T-helper 2 cell (primary cell): ENCODE measurements around the gene RNF150.

ENCODE experiments used
- DNase-seq, 5 experiments: peaks; one replicate each; pipeline versions ENCODE4 v3.0.0 to v3.0.0-alpha.2; 2012 to 2022

The RNF150 gene

DNA sequence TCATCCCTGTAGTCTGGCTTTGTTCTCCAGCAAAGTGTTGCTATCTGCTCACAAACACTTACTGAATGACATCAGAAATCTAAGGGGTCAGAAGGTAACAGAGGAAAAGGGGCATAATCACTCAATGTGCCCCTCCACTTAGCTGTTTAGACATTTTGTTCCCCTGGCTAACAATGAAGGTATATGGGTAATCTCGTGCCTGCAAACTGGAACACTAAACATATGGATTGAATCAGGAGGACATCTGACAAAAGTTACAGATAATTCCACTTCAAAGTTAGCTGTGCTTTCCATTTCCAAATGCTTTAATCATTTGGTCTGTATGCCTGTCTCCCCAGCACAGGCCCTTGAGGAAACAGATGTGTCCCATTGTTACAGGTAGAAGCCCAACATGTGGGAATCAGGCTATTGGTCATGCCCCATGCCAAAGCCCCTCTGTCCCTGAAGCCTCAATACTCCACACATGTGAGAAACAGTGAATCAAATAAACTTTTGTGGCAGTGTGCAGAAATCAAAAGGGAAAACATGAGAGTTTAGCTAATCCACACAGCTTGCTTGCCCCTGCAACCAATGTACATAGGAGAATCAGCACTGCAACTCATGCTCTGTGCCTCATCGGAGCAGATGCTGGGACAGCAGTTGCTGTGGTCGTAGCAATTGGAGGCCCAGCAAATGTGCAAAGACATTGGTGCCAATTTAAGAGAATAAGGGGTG, 111.7 kb downstream of the RNF150 start:
- no peak for DNase-seq

DNA sequence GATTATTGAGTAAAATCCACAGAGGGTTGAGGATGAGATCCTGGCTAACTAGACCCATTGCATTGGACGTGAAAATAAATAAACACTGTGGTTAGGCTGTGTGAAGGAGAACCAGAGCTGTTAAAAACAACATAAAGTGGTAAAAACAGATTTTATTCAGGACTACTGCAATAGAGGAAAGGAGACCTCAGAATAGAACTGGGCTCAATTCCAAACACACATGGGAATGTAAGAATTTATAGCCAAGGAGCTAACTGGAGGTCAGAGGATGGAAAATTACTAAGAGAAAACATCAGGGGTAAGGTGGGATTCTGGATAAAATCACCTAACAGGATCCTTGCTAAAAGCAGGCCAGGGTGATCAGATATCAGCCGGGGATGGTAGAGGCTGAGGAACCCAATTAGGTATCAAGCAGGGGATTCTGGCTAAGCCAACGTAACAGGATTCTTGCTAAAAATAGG, 112.4 kb downstream of the RNF150 start:
- DNase-seq = no peak

DNA sequence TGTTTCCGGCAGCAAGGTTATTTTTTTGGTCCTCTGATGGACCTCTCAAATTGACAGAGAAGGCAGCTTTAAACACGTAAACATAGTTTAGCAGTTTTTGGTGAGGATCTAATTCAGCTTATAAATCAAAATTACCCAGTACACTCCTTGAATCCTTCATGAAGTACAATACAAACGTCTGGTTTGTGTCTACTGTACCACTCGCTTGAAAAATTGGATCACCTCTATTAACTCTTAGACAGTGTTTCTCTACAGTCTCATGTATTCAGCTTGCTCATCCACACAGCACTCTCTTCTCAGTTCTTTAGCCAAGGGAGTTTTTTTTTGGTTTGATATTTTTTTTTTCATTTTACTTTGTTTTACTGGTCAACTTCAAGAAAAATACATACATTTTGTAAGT, 113.5 kb downstream of the RNF150 start:
- DNase-seq = no peak

DNA sequence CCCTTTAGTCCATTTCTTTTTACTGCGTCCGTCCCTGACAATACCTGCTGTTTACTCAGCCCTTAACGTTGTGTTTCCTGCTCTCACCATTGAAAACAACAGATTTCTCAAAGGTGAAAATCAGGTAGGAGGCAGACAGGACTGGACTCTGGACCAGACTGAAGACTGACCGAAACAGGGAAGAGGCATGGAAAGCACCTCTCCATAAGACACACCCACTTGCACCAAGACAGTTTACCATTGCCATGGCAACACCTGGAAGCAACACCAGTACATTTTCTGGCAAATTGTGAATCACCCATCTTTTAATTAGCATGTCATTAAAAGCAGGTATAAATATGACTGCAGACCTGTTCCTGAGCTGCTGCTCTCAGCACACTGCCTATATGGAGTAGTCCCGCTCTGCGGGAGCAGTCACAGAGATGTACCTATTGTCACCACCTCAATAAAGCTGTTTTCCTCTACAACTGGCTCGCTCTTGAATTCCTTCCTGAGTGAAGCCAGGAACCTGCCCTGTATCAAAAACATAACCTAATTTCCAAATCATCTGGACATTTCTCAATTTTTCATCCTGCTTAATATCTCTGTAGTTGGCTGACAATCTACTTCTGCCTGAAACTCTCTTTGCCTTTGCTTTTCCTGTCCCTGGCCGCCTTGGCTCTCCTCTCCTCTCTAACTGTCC, 117.0 kb downstream of the RNF150 start:
- DNase-seq = no peak

DNA sequence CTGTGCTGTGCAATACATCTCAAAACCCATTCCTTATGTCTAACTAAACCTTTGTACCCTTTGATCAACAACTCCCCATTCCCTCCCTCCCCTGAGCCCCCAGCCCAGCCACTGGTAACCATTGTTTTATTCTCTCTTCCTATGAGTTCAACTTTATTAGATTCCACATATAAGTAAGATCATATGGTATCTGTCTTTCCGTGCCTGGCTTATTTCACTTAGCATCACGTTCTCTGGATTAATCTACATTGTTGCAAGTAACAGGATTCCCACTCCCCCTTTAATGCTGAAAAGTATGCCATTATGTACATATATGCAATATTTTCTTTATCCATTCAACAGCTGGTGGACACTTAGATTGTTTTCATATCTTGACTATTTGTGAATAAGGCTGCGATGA, 119.4 kb downstream of the RNF150 start:
- DNase-seq = no peak

DNA sequence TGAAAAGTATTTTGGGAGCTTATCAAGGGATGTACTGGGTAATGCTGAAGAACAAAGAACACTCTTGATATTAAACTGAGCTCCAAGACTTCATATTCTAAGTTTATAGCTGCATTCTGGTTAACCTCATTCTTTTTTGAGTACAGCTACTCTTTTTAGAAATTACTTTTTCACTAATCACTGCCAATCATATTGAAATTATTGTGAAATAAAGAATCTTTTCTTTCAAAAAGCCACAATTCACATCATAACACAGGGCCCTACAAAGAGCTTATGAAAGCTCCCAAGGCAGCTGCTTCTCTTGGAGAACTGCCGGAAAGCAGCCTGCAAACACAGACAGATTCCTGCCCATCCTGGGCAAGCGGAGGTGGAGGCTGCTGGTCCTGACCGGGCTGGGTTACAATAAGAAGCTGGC, 121.4 kb downstream of the RNF150 start:
- no peak for DNase-seq

DNA sequence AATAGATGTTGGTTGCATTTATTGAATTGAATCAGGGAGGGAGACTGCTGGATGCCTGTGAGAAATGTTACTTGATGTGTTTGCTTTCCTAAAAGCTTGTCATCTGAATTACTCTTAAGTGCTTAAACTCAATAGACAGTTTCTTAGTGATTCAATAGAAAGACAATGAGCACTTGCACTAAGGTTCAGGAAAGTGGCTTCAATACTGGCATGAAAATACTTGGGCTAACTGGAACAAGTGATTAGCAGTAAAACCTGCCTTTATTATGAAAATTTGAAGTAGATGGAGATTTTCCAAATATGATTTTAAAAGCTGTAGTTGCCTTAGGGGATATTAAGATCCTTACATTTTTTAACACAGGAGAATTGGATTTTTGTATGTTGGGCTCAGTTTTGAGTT, 123.3 kb downstream of the RNF150 start:
- DNase-seq = no peak

DNA sequence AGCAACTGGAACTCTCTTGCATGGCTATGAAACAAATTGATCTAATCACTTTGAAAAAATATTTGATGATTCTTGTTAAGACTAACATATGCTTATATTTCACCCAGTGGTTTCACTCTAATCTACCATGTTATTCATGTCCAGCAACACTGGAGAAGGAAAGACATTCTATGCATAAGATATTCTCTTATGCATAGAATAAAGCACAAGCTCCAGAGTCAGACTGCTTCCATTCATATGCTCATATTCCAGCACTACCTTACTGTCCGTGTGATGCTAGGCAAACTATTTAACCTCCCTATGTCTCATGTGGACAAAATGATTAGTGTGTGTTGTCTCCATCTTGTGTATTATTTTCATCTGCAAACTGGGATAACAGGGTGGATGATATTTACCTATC, 124.1 kb downstream of the RNF150 start:
- no peak for DNase-seq

DNA sequence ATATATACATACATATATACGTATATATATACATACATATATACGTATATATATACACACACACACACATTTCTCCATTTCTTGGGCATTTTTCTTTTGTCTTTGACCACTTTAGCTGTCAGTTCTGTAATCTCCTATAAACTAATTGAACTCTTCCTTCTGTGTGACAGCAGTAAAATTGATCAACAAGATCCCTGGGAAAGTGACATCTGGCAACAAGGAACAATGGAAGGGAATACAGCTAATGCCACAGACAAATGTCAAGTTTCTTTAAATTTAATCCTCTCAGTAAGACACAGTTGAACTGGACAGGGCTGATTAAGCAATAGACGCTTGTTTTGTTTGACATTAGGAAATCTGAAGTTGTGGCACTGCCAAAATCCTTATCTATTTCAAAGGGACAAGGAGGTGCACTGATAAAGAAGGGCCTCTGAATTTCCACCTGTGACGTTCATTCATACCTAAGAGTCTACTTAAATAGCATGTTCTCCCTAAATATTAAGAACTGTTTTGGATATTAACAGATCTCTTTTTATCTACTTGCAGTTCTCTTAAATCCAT, 126.9 kb downstream of the RNF150 start:
- no peak for DNase-seq

DNA sequence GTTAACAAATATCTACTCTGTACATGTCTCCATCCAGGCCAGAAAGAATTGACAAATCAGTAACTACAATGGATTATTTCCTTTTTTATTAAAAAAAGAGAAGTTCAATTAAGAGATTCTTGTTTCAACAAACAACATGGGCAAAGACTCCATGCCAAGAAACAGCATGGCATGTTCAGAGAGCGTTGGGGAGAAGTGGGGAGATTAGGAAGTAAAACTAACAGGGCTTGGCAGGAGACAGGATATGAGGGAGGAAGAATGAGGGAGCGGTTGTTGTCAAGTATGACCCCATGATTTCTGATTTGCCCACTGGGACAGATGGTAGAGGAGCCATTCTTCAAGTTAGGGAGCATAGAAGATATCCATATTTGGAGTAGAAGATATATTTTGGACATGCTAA, 128.4 kb downstream of the RNF150 start:
- no peak for DNase-seq

DNA sequence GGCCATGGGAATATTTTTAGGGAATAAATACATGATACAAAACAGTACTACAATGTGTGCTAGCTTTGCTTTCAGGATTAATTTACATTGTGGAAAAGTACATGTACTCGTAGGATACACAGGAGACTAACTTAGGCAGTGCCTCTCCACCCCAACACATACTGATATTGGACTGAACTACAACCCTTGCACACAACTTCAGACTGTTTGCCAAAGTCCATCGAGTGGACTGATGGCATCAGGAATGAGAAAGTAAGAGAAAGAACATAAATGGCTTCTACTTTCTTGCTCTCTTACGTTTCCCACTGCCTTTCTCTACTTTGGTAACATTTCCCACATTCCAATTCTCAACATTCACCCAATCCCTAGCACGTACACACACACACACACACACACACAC, 130.1 kb downstream of the RNF150 start:
- DNase-seq = no peak

DNA sequence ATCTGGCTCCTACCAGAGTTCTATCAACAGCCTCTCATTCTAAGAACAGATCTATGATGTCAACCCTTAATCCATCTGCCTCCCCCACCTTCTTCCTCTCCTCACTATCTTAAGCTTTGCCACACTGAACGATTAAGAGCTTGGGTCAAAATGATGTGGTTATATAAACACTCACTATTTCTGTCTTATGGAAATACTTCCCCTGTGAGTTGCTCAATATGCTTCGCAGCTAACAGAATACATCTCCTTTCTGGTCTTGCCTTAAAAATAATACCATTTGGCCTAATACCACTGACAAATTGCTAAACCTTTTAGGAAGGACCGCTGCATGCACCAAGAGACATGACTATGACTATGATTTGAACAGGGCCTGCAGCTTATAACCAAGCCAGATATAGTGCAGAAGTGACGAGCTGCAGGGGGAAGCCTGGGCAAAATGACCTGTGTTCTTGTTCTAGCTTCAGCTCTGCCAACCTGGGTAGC, 130.9 kb downstream of the RNF150 start:
- DNase-seq = no peak

DNA sequence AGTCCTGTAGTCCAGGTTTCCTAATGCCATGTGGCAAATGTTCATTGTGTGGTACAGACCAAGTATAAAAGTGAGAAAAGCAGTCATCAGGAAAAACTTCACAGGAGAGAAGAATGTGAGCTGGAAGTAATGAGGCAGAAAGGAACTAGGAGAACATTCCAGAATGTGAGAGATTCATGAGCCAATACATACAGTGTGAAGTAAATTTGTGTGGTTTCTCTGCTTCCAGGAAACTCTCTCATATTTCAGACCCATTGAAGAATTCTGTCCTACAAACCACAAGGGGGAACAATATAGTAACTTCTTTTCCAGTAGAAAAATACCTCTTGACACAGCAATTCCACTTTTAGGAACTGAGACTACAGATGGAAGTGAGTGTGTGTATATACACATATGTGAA, 136.5 kb downstream of the RNF150 start:
- DNase-seq = no peak

DNA sequence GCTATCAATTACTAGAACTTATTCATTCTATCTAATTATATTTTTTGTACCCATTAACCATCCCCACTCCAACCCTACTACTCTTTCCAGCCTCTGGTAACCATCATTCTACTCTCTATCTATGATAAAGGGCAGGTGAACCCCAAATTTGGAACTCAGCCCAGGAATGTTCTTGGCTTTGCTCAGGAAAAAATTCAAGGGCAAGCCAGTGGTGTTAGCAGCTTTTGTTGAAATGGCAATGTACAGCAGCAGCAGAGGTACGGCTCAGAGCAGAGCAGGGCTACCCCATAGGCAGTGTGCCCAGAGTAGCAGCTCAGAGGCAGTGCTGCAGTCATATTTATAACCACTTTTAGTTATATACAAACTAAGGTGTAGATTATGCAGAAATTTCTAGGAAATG, 138.2 kb downstream of the RNF150 start:
- no peak for DNase-seq

DNA sequence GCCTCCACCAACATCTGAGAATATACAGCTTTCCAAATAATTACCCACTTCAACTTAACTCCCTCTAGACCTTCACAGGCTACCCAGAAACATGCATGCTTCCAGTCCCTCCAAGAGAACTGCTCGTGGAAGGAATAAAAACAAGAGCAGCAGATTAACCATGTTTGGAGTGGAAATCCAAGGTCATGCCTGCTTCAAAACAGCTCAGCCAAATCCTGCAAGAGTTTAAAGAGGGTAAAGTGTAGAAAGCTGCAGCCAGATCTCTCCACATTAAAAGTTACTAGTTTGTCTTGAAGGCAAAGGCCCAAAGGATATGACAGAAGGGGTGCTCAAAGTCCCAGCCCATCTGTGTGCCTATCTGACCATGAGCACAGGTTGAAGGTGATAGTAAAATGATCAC, 139.3 kb downstream of the RNF150 start:
- no peak for DNase-seq

DNA sequence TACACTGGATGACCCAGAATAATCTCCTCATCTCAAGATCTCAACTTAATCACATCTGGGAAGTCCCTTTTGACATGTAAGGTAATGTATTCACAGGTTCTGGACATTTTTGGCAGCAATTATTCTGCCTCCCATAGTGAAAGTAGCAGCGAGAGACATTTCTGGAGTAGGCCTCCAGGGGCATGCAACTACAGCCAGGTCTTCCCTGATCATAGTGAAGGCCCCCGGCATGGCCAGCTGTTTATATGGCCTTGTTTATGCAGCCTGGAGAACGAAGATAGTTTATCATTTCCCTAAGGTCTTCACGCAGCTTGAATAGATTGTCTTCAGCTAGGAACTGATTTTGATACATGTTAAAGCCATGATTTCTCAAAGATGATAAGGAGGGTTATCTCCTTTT, 139.9 kb downstream of the RNF150 start:
- no peak for DNase-seq

DNA sequence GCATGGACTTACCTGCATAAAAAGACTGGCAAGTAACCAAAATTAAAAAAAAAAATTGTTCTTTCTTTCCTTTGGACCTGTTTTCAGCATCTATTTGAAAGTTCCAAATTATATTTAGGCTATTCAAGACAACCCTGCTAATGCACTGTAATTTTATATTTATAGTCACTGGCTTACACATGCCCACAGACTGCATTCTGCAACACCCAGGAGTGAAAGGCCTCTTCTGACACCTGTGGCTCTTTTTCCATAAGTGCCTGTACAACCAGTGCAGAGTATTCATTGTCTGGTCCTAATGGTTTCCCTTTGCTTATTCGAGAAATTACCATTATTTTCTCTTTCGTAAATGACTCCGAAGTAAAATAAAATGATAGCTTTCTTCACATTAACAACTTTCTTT, 143.3 kb downstream of the RNF150 start:
- DNase-seq = no peak

DNA sequence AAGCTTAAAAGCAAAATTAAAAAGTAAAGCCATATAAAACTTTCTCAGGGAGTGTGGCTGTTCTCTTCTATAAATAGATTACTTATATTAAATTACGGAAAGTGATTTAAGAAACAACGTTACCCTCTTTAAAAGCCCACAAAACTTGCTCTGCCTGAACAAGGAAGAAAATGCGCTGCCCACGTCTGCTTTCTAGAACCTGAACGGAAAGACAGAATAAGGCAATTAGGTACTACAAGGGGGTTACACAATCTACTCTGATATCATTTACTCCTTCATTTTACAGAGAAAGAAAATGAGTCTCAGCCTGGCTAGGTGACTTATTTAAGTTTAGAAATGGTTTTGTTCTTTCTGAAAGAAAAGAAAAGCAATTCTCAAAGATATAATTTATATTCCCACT, 147.2 kb downstream of the RNF150 start:
- no peak for DNase-seq

DNA sequence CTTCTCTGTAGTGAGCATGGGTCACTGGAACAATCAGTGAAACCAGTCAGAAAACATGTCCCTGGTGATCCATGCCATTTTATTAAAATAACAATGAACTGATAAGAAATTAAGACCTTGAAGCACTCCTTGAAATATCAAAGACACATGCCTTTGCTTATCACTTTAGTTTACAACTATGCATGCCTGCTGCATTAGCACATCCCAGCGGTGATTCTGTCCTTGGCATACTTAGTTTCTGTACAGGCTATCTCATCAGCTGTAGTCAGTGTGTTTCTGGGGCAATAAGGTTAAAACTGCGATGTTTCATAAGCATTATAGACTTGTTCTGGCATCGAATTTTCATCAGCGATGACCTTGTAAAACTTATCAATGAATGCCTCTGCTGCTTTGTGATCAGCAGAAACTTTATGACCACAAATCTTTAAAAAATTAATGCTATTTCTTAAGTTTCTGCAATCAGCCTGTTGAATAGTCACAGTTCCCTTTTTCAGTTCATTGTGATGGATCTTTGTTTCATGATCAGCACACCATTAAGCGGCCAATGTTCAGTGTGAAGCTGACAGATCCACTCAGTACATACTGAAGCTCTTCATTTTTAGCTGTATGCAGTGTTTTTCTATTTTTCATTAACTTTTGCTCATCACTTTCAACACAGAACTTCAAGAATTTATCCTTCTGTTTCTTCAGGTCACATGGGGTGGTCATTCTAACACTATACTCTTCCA, 150.5 kb downstream of the RNF150 start:
- DNase-seq = no peak

DNA sequence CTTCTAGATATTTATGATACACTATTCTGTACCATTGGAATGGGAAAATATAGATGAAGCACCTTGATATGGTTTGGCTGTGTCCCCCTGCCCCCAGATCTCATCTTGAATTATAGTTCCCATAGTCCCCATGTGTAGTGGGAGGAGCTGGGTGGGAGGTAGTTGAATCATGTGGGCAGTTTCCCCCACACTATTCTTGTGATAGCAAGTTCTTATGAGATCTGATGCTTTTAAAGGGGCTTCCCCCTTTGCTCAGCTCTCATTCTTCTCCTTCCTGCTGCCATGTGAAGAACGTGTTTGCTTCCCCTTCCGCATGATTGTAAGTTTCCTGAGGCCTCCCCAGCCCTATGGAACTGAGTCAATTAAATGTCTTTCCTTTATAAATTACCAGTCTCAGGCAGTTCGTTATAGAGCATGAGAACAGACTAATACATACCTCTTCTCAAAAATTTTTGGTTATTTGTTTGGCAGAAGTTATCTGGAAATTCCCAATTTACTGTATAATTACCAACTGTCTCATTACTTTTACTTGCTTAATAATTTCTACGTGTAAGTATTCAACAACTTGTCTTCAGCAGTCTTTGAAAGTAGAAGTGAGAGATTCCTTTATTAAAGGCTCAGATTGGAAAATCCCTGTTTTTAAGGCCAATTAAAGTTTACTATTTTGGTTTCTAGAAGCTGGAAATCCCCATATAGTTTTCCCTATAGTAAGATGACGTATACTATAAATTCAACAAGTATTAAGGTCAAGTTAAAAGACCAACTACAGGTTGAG, 152.7 kb downstream of the RNF150 start:
- DNase-seq = no peak

DNA sequence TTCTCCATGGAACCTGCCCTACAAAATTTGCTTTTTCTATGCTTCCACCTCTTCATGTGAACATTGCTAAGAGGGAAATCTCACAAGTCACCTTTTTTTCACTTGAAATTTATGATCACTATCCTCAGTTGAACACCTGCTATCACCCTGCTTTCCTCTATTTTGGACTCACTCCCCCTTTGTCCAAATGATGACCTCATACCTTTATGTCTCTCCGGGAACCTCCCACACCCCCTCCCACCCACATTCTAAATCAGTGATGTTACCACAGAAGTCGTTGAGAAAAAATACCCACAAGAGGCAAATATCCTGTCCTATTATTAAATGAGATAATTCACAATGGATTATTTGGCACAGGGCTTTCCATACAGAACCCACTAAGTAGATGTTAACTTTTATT, 156.5 kb downstream of the RNF150 start:
- DNase-seq = no peak

DNA sequence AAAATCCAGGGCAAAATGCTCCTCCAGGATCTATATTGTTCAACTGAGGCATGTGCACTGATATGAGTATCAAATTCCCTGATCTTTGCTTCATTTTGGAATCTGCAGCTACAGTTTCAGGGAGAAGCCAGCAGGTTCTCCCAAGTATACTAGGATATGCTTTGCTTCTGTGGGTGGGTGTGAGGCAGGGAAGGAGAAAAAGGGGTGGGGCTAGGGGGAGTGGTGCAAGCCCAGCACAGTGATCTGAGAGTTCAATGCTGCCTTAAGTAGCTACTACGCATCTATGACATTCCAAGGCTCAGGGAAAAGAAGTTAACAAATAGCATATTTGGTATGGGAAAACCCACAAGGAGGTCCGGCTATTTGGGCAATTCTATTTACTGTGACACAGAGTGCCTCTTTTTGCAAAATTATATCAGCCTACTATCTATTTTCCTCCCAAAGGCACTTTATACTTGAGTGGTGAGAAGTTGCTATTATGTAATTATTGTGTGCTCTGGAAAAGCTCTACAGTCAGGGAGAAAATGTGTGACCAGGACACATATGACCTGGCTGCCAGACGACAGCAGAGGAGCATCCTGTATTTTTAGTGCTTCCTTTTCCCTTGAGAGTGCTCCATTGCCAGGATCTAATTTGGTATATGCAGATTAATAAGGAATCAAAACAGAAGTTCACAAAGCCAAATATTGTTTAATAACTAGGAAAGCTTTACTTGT, 162.0 kb downstream of the RNF150 start:
- DNase-seq = no peak
